GF-D8 (cell line): ENCODE results near the gene HMX3.
A peak's percentile ranks its signal among the peaks of the same experiment; 100 is the strongest.
"Not testable (repeated sequence)": the region's sequence is repeated elsewhere in the genome, so short reads cannot be mapped to it uniquely, and the experiment has no call there.

ENCODE experiments used
- DNase-seq: peaks from one replicate; lab custom pipeline; 2025; lab: John Stamatoyannopoulos, UW

Gene HMX3

DNA sequence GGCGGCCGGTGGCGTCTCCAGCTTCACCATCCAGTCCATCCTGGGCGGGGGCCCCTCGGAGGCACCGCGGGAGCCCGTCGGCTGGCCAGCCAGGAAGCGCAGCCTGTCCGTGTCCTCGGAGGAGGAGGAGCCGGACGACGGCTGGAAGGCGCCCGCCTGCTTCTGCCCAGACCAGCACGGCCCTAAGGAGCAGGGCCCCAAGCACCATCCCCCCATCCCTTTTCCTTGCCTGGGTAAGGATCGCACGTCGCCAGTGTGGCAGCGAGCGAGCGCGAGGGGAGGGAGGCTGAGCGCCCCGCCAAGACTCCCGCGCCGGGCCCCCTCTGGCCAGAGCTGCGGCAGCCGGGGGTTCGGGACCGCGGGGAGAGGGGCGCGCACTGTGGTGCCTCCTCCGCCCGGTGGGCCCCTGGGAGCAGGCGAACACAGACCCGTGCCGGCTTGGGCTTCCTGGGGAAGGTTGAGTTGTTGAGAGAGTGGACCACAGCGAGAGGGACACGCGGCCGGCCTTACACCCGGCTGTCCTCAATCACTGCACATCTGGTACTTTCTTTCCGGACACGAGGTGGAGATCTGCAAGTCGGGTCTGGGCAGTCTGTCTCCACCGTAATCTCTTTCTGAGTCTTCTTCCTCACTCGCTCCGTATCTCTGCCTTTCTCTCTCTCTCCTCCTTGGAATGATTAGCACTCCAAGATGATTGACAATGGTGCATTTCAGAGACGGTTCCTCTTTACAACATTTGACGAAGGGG lies 12.8 kb downstream of the HMX3 start:
- no peak for DNase-seq

- DNase-seq, result no peak
Observed at GRCh38 chr10:123149162-123149567, 13.4 kb downstream of the HMX3 start.

DNA sequence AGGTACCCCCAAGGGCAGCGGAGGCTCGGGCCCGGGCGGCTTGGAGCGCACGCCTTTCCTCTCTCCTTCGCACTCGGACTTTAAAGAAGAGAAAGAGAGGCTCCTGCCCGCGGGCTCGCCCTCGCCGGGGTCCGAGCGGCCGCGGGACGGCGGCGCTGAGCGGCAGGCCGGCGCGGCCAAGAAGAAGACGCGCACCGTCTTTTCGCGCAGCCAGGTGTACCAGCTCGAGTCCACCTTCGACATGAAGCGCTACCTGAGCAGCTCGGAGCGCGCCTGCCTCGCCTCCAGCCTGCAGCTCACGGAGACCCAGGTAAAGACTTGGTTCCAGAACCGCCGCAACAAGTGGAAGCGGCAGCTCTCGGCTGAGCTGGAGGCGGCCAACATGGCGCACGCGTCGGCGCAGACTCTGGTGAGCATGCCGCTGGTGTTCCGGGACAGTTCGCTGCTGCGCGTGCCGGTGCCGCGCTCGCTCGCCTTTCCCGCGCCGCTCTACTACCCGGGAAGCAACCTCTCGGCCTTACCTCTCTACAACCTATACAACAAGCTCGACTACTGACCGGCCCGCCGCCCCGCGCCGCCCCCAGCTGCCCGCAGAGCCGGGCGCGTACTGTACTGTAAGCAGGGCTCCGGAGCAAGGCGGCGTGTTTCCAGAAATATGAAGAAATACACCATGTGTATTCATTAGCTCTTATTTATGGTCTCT lies 13.9 kb downstream of the HMX3 start:
- no peak for DNase-seq

DNA sequence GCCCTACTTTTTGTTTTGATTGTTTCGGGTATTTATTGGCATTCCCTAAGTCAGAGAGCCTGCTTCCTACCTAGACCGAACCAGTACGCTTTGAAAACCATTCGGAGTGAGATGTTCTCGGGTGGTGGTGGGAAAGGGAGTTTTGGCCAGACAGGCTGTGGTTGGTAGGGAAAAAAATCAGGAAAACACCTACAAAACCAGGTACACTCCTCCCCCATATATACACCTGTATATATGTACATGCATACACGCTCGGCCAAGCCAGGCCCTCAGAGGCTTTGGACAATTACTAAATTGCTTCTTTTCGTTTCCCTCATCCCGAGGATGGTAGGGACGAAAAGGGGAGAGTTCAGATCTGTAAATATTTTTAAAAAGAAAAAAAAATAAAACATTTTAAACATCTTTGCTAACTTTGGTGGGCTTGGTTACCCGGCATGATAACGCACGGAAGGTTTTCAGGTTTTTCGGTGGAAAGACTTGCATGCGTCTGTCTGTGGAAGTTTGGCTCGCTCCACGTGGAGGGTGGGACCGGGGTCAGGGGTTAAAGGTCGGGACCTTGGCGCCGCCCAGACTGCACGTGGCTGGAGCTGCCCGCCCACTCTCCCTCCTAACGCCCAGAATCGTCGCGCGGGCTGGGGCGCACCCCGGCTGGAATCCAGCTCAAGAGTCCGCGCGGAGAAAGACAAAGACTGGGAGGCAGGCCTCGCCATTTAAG lies 14.7 kb downstream of the HMX3 start:
- peak; percentile 67 for DNase-seq

DNA sequence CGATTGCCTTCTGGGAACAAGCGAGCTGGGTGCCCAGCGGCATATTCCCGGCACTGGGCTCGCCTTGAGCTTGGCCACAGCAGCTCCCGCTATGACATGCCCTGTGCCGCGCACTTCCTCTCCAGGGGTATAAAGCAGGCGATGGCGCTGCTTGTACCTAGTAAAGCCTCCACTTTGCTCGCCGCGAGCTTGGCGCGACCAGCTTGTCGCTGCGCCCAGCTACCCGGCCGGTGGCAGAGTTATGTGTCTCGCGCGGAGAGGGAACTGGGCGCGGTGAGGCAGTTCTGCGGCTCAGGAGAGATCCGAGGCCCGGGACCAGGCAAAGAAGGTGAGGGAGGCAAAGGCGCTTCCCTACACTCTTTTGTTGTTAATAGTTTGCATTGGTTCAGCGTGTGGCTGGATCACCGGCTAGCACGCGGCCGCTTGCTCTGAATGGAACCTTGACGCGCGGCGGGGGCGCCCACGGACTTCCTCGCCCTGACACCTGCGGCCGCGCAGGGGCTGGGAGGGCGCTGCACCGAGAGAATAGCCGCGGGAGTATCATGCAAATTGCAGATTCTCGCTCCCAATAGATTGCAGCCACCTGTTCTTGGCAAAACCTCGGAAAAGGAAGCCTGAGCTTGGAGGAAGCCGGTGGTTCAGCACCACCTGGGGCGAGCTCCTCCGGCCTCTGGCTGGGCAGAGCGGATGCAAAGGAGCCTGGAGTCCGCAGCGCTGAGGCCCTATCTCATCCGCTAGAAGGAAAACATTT lies 15.4 kb downstream of the HMX3 start:
- peak; percentile 59 for DNase-seq

DNA sequence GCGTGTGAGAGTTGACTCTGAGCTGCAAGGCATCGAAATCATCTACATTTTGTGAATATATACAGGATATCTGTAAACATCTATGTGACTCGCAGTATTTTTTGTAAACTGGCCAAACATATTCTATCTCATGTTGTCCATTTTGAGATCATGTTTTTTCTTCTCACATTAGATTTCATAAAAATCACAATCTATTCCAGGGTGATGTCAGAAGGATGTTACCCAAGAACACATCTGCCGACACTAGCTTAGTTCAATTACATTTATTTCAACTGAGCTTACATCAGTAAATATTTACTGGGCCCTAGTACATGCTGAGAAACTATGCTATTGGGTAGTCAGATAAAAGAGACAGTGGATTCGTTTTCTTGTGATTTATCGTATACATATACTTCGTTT lies 16.0 kb downstream of the HMX3 start:
- DNase-seq, result no peak

DNA sequence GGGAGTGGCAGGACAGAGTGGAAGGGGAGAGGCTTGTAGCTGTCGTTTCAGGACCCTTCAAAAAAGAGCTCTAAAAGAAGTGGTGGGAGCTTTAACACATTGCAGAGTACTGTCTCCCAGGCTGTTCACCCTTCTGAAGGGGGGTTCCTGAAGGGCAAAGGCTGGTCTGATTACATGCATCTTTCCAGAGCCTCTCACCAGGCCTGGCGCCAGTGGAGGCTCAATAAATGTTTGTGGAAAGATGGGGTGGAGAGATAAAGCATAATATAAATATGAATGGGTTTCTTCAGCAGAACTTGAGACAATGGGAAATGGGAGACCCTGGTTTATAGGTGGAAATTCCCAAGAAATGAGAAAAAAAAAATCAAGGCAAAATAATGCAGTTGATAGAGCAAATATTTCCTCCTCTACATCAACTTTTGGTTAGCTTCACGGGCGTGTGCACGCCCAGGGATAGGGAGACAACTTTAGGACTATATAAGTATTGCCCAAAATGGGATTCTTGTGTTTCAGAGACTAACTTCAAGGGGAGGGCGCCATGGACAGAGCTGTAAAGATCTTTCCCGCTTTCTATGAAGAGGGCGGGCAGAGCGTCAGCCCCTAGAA lies 17.8 kb downstream of the HMX3 start:
- no peak for DNase-seq

GRCh38 chr10:123154092-123154710 lies 18.4 kb downstream of the HMX3 start, which contains the start of gene BUB3:
Gene BUB3 (plus strand): TSS chr10:123154402. CDS start chr10:123154918, 516 bp downstream.
- DNase-seq, result peak; percentile 98

- no peak for DNase-seq
Observed at GRCh38 chr10:123154711-123155505, 19.1 kb downstream of the HMX3 start.

DNA sequence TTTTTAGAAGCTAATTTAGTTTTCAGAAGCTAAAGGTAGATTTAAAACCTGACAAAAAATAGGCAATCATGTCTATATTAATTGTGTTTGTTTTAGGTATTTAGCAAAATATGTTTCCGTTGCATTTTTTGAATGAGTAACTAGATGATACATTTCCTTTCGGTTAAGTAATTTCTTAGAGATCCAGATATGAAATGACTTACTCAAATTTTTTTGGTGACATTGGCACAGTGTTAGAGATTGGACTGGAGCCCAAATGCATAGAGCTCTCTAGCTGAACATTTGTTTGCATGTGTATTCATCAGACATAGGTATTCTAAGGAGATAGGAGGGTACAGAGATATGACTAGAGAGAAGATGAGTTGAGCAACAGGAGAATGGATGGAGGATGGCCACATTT lies 20.3 kb downstream of the HMX3 start:
- DNase-seq, result no peak

- no peak for DNase-seq
Observed at GRCh38 chr10:123157210-123157609, 21.4 kb downstream of the HMX3 start.

GRCh38 chr10:123158682-123159081 lies 22.9 kb downstream of the HMX3 start:
- no peak for DNase-seq

DNA sequence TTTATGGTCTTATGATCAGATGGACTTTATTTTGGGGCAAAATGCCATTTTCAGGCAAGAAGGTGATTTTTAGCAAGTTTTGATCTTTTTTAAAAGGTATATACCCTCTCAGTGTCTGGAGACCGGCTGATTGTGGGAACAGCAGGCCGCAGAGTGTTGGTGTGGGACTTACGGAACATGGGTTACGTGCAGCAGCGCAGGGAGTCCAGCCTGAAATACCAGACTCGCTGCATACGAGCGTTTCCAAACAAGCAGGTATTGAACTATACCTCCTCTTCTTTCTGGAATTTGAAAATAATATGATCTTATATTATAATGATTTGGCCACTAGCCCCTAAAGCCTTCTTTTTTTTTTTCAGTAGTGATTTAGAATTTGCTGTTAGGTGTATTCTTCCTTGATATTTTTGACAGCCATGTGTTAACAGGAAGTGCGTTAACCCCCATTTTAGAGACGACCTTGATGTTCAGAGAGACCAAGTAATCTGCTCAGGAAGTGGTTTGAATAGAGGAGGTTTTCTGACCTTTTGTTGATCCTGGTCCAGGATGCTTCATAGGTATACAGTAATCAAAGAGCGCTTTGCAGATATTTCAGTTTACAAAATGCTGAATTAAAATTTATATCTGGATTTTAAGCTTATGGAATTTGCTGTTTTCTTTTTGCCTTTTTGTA lies 24.7 kb downstream of the HMX3 start:
- no peak for DNase-seq

GRCh38 chr10:123164319-123164718 lies 28.5 kb downstream of the HMX3 start:
- DNase-seq, result no peak

- DNase-seq, result no peak
Observed at GRCh38 chr10:123165445-123166072, 29.8 kb downstream of the HMX3 start.

DNA sequence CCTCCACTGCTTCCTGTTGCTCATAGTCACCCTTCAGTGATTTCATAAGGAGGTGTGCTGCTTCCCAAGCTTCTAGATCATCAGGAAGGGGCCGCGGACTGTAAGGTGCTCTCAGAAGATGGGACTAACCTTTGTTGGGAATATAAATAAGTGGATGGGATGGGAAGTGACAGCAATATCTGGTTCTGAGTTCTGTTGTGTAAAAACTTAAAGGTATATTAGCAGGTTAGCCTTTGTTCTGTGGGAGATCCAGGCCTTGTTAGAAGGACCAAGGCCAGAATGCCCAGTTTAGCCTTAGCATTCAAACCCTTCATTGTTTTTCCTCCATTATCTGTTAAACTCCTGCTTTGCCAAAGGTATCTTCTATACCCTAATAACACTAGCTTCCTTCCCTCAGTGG lies 30.8 kb downstream of the HMX3 start:
- DNase-seq, result no peak

- DNase-seq, result no peak
Observed at GRCh38 chr10:123170961-123171360, 35.2 kb downstream of the HMX3 start.

DNA sequence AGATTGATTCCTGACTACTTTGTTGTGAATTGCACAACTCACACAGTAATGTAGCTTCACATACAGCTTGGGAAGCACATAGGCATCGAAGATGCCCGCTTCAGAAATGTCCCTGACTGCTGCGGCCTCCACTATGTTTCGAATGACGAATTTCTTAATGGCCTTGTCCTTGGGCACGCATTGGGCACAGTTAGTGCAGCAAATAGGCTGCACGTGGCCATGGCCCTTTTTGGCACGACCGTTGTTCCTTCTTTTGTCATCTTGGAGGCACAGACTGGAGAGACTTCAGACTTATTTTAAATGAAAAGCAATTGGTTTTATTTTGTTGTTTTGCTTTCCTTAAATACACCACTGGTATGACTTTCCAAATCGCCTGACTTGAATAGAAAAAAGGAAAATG lies 35.8 kb downstream of the HMX3 start:
- not testable (repeated sequence) for DNase-seq
